Gastroesophageal sphincter (tissue), 4 donors: Measurements from ENCODE around the gene GAGE13. TPM values are rescaled to one million over a fixed set of nuclear protein-coding genes. Genes with fewer than 3 reads are reported as not detected.
"Not testable (repeated sequence)": the region's sequence is repeated elsewhere in the genome, so short reads cannot be mapped to it uniquely, and the experiment has no call there.

Experiments used
- ATAC-seq: fragments of 150-250 bp; one replicate; pipeline ENCODE4 v1.9.1; 2016; ENCODE audit warnings: mild to moderate bottlenecking, moderate library complexity
- H3K27ac ChIP-seq, 4 donors: fragments of 200-600 bp; sonication (generic) in 3 of 4; 1 replicate in 3 of 4; 2 replicates in 1 of 4; pipeline ENCODE4 v1.5.1; 2016 to 2019
- H3K27me3 ChIP-seq: fragments of 200-600 bp; sonication (generic); one replicate; pipeline ENCODE4 v1.5.1; 2019
- H3K36me3 ChIP-seq, 2 donors: fragments of 200-600 bp; sonication (generic); one replicate each; pipeline ENCODE4 v1.5.1; 2019; ENCODE audit warnings: control low read depth in 1 of 2
- H3K4me1 ChIP-seq, 3 donors: fragments of 200-600 bp; sonication (generic); 1 replicate in 2 of 3; 2 replicates in 1 of 3; pipeline ENCODE4 v1.5.1; 2016 to 2019; ENCODE audit warnings: control low read depth in 2 of 3
- H3K4me3 ChIP-seq, 2 donors: fragments of 200-600 bp; sonication (generic); one replicate each; pipeline ENCODE4 v1.5.1; 2019; ENCODE audit warnings: mild to moderate bottlenecking in 1 of 2, moderate library complexity in 1 of 2
- H3K9me3 ChIP-seq, 3 donors: fragments of 200-600 bp; sonication (generic); one replicate each; pipeline ENCODE4 v1.5.1; 2017 to 2019; ENCODE audit warnings: control low read depth in 2 of 3
- EP300 ChIP-seq: sonication (generic); formaldehyde crosslinking; IDR thresholded peaks from one replicate; pipeline ENCODE4 v1.6.1; 2017; ENCODE audit warnings: antibody characterized with exemption, mild to moderate bottlenecking
- POLR2A ChIP-seq, 2 donors: fragments of 450-650 bp; IDR thresholded peaks; one replicate each; pipeline ENCODE4 v1.6.1; 2017; ENCODE audit warnings: antibody characterized with exemption in 2 of 2, mild to moderate bottlenecking in 2 of 2, moderate library complexity in 1 of 2
- POLR2AphosphoS5 ChIP-seq: sonication (generic); formaldehyde crosslinking; IDR thresholded peaks from one replicate; pipeline ENCODE4 v1.6.1; 2017; ENCODE audit warnings: antibody characterized with exemption
- WGBS, 2 donors: methylation state at CpG; one replicate each; pipeline ENCODE4 v1.1.5; 2018; ENCODE audit warnings: low coverage in 1 of 2; 5-methylcytosine and 5-hydroxymethylcytosine counted together
- total RNA-seq, 4 donors: library from RNA; depleted of rRNA; stranded (reverse); fragments of >200 nt; gene quantifications; one replicate each; pipeline ENCODE4 v1.1.0, GENCODE V29; 2016
- TF ChIP-seq, protein P1 (sequence below), 4 experiments: fragments of 200-600 bp in 2 of 4; fragments of 450-650 bp in 2 of 4; sonication (generic) in 1 of 4; IDR thresholded peaks; one replicate each; pipeline ENCODE4 v1.5.1; 2017 to 2019; ENCODE audit warnings: antibody characterized with exemption in 4 of 4, mild to moderate bottlenecking in 2 of 4, moderate library complexity in 2 of 4

The GAGE13 gene
- total RNA-seq, 4 donors from 2014 or later, result not detected

DNA sequence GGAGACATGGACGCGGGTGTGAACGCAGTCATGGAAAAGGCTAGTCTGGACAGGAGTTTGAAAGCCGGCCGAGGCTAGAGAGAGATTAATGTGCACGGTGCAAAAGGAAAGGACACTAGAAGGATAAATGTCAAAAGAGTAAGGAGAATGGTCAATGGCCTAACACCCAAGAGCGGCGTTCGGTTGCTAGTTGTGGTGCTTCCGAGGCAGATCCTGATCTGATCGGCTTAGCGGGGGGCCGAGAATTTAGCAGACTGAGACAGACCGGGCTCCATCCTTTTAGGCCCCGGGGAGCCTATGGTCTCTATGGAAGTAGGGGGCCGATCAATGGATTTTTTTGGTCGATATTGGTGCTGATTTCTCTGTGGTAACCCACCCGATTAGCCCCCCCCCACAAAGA, 21.0 kb upstream of the GAGE13 start:
- no peak for TF ChIP-seq POLR2AphosphoS5
- TF ChIP-seq POLR2A (IDR thresholded peaks at IDR 0.05), result no peak
- TF ChIP-seq, protein P1, sequence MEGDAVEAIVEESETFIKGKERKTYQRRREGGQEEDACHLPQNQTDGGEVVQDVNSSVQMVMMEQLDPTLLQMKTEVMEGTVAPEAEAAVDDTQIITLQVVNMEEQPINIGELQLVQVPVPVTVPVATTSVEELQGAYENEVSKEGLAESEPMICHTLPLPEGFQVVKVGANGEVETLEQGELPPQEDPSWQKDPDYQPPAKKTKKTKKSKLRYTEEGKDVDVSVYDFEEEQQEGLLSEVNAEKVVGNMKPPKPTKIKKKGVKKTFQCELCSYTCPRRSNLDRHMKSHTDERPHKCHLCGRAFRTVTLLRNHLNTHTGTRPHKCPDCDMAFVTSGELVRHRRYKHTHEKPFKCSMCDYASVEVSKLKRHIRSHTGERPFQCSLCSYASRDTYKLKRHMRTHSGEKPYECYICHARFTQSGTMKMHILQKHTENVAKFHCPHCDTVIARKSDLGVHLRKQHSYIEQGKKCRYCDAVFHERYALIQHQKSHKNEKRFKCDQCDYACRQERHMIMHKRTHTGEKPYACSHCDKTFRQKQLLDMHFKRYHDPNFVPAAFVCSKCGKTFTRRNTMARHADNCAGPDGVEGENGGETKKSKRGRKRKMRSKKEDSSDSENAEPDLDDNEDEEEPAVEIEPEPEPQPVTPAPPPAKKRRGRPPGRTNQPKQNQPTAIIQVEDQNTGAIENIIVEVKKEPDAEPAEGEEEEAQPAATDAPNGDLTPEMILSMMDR (IDR thresholded peaks at IDR 0.05), result no peak
- TF ChIP-seq EP300, result no peak
- peaks cover 0 to 10% (median 6%) of the 10 kb centered on the region in 3 donors for H3K4me1 ChIP-seq
- H3K27me3 ChIP-seq, result no peaks in the 10 kb centered on the region
- no peak overlapping the region for H3K4me3 ChIP-seq
- no peaks in the 10 kb centered on the region for H3K36me3 ChIP-seq
- H3K27ac ChIP-seq, result peak overlapping the region in 2 of 4 donors; percentile 67 to 76
- WGBS, 2 donors, result 55 to 68% methylated on average over 2 to 18 of the region's 18 CpGs
- H3K9me3 ChIP-seq, result no peaks in the 10 kb centered on the region
- no peak for ATAC-seq

DNA sequence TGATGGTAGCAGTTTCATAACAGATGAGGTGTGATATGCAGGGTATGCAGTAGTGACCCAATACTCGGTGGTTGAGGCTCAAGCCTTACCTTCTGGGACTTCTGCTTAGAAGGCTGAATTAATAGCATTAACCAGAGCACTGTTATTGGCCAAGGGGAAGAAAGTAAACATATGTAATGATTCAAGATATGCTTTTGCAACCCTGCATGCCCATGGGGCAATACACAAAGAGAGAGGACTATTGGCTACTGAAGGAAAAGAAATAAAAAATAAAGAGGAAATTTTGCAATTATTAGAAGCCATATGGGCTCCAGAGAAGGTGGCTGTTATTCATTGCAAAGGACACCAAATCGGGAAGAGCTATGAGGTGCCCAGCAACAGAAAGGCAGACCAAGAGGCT, 19.2 kb upstream of the GAGE13 start:
- ATAC-seq, result no peak
- WGBS, 2 donors, result 76 to 100% methylated on average over 1 to 2 of the region's 2 CpGs

DNA sequence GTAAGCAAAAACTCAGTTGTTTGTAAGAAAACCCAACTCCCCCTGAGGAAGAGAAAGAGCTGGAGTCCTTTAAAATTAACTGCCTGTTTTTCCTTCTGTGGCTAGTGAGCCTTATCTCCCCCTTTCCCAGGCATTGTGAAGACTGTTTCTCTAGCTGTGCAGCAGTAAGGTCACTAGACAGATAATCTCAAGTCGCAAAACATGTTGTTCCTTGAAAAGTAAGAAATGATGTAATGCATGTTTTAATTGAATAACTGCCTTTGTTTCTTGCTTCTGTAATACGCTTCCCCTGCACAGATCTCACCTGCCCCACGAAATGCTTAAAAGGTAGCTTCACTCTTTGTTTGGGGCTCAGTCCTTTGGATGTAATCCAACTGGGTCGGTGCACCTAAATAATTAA, 15.3 kb upstream of the GAGE13 start:
- WGBS, 2 donors, result 29 to 70% methylated on average over 2 to 4 of the region's 4 CpGs
- Histone ChIP-seq H3K36me3 (no peaks in the 10 kb centered on the region), H3K4me1 (no peaks in the 10 kb centered on the region), H3K4me3 (no peak overlapping the region), H3K27ac (no peak overlapping the region), H3K9me3 (no peaks in the 10 kb centered on the region), H3K27me3 (no peaks in the 10 kb centered on the region)
- no peak for ATAC-seq
- TF ChIP-seq EP300, result no peak
- TF ChIP-seq, protein P1 (IDR thresholded peaks at IDR 0.05), result no peak
- no peak for TF ChIP-seq POLR2A (IDR thresholded peaks at IDR 0.05)
- no peak for TF ChIP-seq POLR2AphosphoS5

More for the DNA sequence above, 19.2 kb upstream of the GAGE13 start:
- no peaks in the 10 kb centered on the region for H3K36me3 ChIP-seq
- no peak overlapping the region for H3K27ac ChIP-seq
- no peaks in the 10 kb centered on the region for H3K9me3 ChIP-seq
- no peak overlapping the region for H3K4me3 ChIP-seq
- H3K4me1 ChIP-seq, result peaks cover 0 to 10% (median 6%) of the 10 kb centered on the region in 3 donors
- no peaks in the 10 kb centered on the region for H3K27me3 ChIP-seq
- TF ChIP-seq, protein P1 (IDR thresholded peaks at IDR 0.05), result no peak
- TF ChIP-seq POLR2A (IDR thresholded peaks at IDR 0.05) (no peak), POLR2AphosphoS5 (no peak), EP300 (no peak)

DNA sequence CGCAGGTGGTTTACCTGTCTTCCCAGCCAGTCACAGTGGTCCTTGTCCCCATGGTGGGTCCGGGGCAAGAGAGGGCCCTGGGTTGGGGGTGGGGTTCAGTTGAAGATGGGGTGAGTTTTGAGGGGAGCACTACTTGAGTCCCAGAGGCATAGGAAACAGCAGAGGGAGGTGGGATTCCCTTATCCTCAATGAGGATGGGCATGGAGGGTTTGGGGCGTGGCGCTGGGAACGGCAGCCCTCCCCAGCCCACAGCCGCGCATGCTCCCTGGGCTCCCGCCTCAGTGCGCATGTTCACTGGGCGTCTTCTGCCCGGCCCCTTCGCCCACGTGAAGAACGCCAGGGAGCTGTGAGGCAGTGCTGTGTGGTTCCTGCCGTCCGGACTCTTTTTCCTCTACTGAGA, 9.6 kb upstream of the GAGE13 start, which contains the start of gene GAGE12J:
GAGE12J (plus strand) TSS at position 301 of the 400 bp plus-strand sequence. CDS start 1,157 bp downstream, outside the sequence.
- not testable (repeated sequence) for H3K4me1 ChIP-seq, H3K27ac ChIP-seq, ATAC-seq, H3K27me3 ChIP-seq, H3K36me3 ChIP-seq, H3K4me3 ChIP-seq, H3K9me3 ChIP-seq
- WGBS, 2 donors, result 100% methylated on average over 1 of the region's 16 CpGs; no CpG with 5 or more reads in 1 of the 2 donors

DNA sequence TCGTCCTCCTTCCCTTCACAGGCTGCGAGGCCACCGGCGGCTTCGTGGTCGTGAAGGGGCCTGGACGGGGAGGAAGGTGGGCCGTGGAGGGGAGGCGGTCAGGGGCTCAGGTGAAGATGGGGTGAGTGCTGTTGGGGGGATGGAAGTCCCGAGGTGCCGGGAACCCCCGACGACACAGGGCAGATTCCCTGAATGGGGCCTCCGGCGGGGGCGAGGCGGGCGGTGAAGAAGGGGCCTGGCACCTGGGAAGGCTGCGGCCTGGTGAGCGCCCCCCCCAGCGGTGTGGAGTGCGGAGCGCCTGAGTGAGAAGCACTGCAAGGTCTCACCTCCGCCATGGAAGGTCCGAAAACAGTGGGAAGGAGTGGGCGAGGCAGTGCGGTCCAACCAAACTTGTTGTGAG, 9.1 kb upstream of the GAGE13 start:
- H3K36me3 ChIP-seq, H3K27me3 ChIP-seq, H3K4me1 ChIP-seq, H3K9me3 ChIP-seq, H3K4me3 ChIP-seq, ATAC-seq, H3K27ac ChIP-seq: not testable (repeated sequence)
- no CpG with 5 or more reads among the region's 27 CpGs for WGBS, 2 donors

DNA sequence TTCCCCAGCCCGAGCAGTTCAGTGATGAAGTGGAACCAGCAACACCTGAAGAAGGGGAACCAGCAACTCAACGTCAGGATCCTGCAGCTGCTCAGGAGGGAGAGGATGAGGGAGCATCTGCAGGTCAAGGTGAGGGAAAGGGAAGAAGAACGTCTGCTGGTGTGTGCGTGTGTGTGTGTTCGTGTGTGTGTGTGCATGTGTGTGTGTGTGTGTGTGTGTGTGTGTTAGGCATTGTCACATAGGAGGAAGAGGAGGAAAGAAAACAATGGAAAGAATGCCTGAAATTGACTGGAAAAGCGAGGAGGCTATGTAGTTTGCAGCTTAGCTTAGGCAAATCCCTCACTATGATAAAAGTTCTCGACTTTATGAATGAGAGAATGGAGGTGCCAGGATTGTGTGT, 7.6 kb upstream of the GAGE13 start:
- not testable (repeated sequence) for ATAC-seq

DNA sequence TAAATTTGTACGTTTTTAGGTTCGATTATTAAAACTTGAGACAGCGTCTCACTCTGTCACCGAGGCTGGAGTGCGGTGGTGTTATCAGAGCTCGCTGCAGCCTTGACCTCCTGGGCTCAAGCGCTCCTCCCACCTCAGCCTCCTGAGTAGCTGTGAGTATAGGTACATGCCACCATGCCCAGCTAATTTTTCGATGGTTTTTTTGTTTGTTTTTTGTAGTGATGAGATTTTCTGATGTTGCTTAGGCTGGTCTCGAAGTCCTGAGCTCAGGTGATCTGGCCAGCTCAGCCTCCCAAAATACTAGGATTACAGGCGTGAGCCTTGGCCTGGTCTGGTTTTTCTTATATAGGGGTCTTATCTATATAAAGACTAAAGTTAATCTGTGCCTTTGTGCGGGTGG, 961 bp upstream of the GAGE13 start:
- H3K4me1 ChIP-seq, ATAC-seq, H3K36me3 ChIP-seq, H3K4me3 ChIP-seq, H3K27ac ChIP-seq, H3K27me3 ChIP-seq, H3K9me3 ChIP-seq: not testable (repeated sequence)
- 60 to 95% methylated on average over 1 to 3 of the region's 11 CpGs for WGBS, 2 donors

More for the DNA sequence above, 7.6 kb upstream of the GAGE13 start:
- not testable (repeated sequence) for H3K4me3 ChIP-seq, H3K36me3 ChIP-seq, H3K4me1 ChIP-seq, H3K27ac ChIP-seq, H3K27me3 ChIP-seq, H3K9me3 ChIP-seq
- WGBS, 2 donors, result no CpG with 5 or more reads among the region's 7 CpGs

DNA sequence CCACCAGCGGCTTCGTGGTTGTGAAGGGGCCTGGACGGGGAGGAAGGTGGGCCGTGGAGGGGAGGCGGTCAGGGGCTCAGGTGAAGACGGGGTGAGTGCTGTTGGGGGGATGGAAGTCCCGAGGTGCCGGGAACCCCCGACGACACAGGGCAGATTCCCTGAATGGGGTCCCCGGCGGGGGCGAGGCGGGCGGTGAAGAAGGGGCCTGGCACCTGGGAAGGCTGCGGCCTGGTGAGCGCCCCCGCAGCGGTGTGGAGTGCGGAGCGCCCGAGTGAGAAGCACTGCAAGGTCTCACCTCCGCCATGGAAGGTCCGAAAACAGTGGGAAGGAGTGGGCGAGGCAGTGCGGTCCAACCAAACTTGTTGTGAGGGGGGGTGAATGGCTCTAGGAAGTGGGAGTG, 459 bp downstream of the GAGE13 start:
- not testable (repeated sequence) for H3K36me3 ChIP-seq, ATAC-seq, H3K27ac ChIP-seq, H3K4me3 ChIP-seq, H3K4me1 ChIP-seq, H3K9me3 ChIP-seq, H3K27me3 ChIP-seq
- WGBS, 2 donors, result 100% methylated on average over 1 of the region's 26 CpGs; no CpG with 5 or more reads in 1 of the 2 donors

DNA sequence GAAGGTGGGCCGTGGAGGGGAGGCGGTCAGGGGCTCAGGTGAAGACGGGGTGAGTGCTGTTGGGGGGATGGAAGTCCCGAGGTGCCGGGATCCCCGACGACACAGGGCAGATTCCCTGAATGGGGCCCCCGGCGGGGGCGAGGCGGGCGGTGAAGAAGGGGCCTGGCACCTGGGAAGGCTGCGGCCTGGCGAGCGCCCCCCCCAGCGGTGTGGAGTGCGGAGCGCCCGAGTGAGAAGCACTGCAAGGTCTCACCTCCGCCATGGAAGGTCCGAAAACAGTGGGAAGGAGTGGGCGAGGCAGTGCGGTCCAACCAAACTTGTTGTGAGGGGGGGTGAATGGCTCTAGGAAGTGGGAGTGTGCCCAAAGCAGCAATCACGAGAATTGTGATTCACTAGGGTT, 10.1 kb downstream of the GAGE13 start:
- not testable (repeated sequence) for H3K27me3 ChIP-seq, H3K27ac ChIP-seq, H3K4me1 ChIP-seq, H3K4me3 ChIP-seq, H3K9me3 ChIP-seq, H3K36me3 ChIP-seq, ATAC-seq
- WGBS, 2 donors, result no CpG with 5 or more reads among the region's 24 CpGs

DNA sequence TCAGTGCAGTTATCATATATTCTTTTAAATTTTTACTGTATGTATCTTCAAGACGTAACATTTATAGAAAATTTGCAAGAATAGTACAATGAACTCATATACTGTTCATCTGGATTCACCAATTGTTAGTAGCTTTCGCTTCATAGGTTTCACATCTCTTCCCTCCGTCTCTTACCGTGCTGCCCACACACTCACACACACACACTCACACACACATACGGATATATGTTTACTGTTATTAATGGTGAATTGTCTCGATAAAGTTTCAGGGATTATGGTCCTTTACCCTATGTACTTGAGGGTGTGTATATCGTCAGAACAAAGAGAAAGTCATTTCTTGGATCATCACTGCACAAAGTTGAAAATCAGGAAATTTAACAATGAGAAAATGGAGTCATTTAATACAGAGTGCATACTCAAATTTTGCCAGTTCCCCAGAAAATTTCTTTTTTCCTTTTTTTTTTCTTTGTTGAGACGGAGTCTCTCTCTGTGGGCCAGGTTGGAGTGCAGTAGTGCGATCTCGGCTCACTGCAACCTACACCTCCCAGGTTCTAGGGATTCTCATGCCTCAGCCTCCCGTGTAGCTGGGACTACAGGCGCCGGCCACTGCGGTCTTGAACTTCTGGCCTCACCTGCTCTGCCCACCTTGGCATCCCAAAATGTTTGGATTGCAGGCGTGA, 13.3 kb downstream of the GAGE13 start:
- not testable (repeated sequence) for H3K27ac ChIP-seq, ATAC-seq, H3K27me3 ChIP-seq, H3K4me1 ChIP-seq, H3K36me3 ChIP-seq, H3K4me3 ChIP-seq, H3K9me3 ChIP-seq
- WGBS, 2 donors, result 76 to 78% methylated on average over 14 of the region's 15 CpGs
